Right lobe of liver (tissue), 4 donors: ENCODE data around the gene POU5F1.
"Not testable (repeated sequence)": the region's sequence is repeated elsewhere in the genome, so short reads cannot be mapped to it uniquely, and the experiment has no call there.

Experiments
- CTCF ChIP-seq, 4 donors: fragments of 200-600 bp in 3 of 4; fragments of 450-650 bp in 1 of 4; IDR thresholded peaks; one replicate each; pipeline versions ENCODE4 v1.5.1 to v1.8.0; 2016 to 2022; ENCODE audit warnings: antibody characterized with exemption in 4 of 4, mild to moderate bottlenecking in 2 of 4
- POLR2A ChIP-seq: fragments of 450-650 bp; IDR thresholded peaks from one replicate; pipeline ENCODE4 v1.6.1; 2017; ENCODE audit warnings: antibody characterized with exemption, mild to moderate bottlenecking
- donor health status: DM: no; HTN: no; CAD: no.
- donor health status: DM: no; HTN: no; CAD: no.
- donor health status: DM: no; HTN: yes; CAD: no.

DNA sequence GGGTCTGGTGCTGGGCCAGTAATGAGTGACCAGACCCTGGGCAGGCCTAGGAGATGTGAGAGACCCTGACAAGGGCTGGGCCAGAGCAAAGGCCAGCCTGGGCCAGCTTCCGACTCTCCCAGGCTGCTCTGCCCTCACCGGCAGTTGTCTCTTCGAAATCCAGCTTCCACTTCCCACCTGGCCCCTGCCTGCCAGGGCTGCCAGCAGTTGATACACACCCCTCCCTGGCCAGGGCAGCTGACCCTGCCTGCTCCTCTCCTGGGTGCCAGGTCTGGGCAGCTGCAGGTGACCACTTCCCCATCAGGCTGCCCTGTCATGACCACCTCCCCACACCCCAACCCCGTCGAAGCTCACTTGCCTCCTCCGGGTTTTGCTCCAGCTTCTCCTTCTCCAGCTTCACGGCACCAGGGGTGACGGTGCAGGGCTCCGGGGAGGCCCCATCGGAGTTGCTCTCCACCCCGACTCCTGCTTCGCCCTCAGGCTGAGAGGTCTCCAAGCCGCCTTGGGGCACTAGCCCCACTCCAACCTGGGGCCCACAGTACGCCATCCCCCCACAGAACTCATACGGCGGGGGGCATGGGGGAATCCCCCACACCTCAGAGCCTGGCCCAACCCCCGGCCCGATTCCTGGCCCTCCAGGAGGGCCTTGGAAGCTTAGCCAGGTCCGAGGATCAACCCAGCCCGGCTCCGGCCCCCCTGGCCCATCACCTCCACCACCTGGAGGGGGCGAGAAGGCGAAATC lies 453 bp downstream of the POU5F1 start:
- TF ChIP-seq CTCF (IDR thresholded peaks at IDR 0.05); POLR2A: not testable (repeated sequence)
